Subcutaneous abdominal adipose tissue (tissue), 5 donors: ENCODE data around the gene LIF.
"Not testable (repeated sequence)": the region's sequence is repeated elsewhere in the genome, so short reads cannot be mapped to it uniquely, and the experiment has no call there.

Source experiments
- H3K27ac ChIP-seq: one replicate; pipeline ENCODE4 v1.7.0; 2013; ENCODE audit warnings: low read depth, mild to moderate bottlenecking, inconsistent platforms, low read length, moderate library complexity
- H3K27me3 ChIP-seq, 5 donors: one replicate each; pipeline ENCODE4 v1.7.0; 2013; ENCODE audit warnings: low read length in 5 of 5, inconsistent platforms in 1 of 5; ENCODE audit not compliant: control insufficient read depth in 5 of 5, insufficient read depth in 4 of 5
- H3K36me3 ChIP-seq, 5 donors: one replicate each; pipeline ENCODE4 v1.7.0; 2013; ENCODE audit warnings: low read length in 5 of 5; ENCODE audit not compliant: control insufficient read depth in 5 of 5, insufficient read depth in 5 of 5
- H3K4me1 ChIP-seq, 5 donors: one replicate each; pipeline ENCODE4 v1.7.0; 2013; ENCODE audit warnings: low read length in 5 of 5, mild to moderate bottlenecking in 3 of 5, moderate library complexity in 1 of 5; ENCODE audit not compliant: control insufficient read depth in 5 of 5, insufficient read depth in 5 of 5
- H3K4me3 ChIP-seq, 5 donors: one replicate each; pipeline ENCODE4 v1.7.0; 2013; ENCODE audit warnings: low read length in 5 of 5, low read depth in 1 of 5
- H3K9ac ChIP-seq, 5 donors: one replicate each; pipeline ENCODE4 v1.7.0; 2013; ENCODE audit warnings: low read length in 5 of 5, mild to moderate bottlenecking in 4 of 5, moderate library complexity in 3 of 5
- H3K9me3 ChIP-seq, 5 donors: one replicate each; pipeline ENCODE4 v1.7.0; 2013; ENCODE audit warnings: low read length in 5 of 5; ENCODE audit not compliant: control insufficient read depth in 5 of 5
- donor health status: healthy.
- donor health status: healthy.
- donor health status: healthy.
- donor health status: healthy.
- donor health status: healthy.

LIF gene

DNA sequence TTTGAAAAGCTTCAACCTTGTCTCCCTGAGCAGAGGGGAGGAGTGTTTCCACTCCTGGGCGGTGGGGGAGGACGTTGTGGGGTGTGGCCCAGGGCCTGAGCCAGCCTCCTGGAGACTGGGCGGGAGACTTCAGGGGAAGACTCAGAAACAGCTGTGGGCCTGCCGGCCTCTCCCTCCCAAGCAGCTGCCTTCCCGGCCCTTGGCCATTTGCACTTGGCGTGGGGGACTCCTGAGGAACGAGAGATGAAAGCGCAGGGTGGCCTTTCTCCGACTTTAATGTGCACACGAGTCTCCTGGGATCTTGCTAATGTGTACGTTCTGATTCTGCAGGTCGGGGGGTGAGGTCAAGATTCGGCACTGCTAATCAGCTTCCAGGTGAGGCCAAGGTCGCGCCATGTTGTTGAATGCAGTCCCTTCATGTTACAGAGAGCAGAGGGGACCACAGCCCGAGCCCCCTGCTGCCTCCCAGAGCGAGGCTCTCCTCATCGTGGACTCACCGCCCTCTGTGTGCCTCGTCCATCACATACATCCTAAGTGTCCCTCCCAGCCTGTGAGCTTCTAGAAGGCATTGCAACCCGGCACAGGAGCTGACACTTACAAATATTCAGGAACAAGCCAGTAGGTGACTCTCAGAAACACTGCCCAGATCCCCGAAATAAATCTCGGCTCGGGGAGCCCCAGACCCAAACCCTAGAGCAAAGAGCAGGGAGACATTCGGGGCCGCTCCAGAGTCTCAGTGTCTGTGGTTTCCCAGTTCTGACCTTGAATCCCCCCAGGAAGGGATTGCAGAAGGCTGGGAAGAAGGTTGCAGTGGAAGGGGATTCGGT, 7.7 kb downstream of the LIF start:
- H3K27ac ChIP-seq = no peak overlapping the region
- no peaks in the 10 kb centered on the region for H3K9me3 ChIP-seq
- peaks cover 0 to 30% (median 12%) of the 10 kb centered on the region in 5 donors for H3K27me3 ChIP-seq
- peaks cover 0 to 18% (median 7%) of the 10 kb centered on the region in 5 donors for H3K4me1 ChIP-seq
- peaks cover 0 to 3% (median 0%) of the 10 kb centered on the region in 5 donors for H3K36me3 ChIP-seq
- no peak overlapping the region for H3K9ac ChIP-seq
- no peak overlapping the region for H3K4me3 ChIP-seq

DNA sequence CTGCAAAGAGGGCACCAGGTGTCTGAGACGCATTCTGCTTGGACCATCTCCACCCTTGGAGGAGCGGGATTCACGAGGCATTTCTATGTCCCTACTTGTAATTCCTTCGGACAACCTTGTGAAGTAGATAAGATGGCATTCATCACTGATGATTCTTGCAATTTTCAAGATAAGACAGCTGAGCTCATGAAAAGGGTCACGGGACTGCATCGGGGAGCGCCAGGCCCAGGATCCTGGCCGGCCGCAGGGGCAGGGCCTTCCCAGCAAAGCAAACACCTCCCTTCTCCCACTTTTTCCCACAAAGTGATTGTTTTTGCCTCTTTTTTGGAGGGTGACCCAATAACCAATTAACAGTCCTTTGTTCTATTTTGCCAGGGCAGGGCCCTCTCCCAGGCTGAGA, 8.4 kb downstream of the LIF start:
- Histone ChIP-seq H3K36me3 (no peaks in the 10 kb centered on the region), H3K4me3 (no peak overlapping the region), H3K27me3 (peaks cover 0 to 28% (median 6%) of the 10 kb centered on the region in 5 donors), H3K9ac (no peak overlapping the region), H3K27ac (no peak overlapping the region), H3K4me1 (peaks cover 0 to 18% (median 7%) of the 10 kb centered on the region in 5 donors), H3K9me3 (no peaks in the 10 kb centered on the region)

DNA sequence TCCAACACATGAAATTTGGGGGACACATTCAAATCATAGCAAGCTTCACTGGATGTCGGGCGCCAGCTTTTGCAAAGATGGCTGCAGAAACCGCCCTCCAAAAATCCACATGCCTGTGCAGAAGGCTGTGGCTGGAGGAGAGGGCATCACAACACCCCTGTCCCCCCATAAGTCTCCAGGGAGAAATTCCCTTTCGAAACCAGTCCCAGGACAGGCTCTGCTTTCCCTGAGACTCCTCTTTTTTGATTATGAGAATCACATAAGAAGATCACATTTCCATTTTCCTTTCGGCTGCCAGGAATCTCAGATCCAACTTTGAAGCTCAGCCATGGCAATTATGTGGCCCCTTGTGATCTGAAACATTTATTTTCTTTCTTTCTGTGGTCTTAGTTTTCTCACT, 9.7 kb downstream of the LIF start:
- H3K27me3 ChIP-seq = peaks cover 0 to 26% (median 10%) of the 10 kb centered on the region in 5 donors
- peaks cover 0 to 18% (median 7%) of the 10 kb centered on the region in 5 donors for H3K4me1 ChIP-seq
- no peak overlapping the region for H3K27ac ChIP-seq
- H3K9ac ChIP-seq = no peak overlapping the region
- H3K4me3 ChIP-seq = no peak overlapping the region
- no peaks in the 10 kb centered on the region for H3K9me3 ChIP-seq
- no peaks in the 10 kb centered on the region for H3K36me3 ChIP-seq

DNA sequence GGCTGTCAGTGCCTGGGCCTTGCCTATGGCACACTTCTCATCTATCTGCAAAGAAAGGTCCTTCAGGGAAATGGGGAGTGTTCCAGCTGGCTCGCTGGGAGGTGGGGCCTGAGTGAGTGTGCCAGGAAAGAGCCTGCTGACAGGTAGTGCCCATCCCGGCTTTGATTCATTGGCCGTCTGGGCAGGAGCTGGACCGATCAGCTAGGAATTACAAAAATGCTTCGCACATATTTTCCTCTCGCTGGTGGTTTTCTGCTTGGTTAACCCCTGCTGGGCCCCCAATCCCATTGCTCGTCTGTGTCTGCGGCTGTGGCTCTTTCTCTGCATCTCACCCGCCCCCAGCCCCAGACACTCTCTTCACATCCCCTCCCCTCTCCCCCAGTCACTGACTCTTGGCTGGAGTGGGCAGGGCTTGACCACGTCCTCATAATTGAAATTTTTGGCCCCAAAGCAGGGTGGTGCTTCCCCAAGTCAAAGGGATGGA, 10.8 kb downstream of the LIF start:
- Histone ChIP-seq H3K9me3 (no peaks in the 10 kb centered on the region), H3K36me3 (no peaks in the 10 kb centered on the region), H3K9ac (no peak overlapping the region), H3K4me3 (no peak overlapping the region), H3K27me3 (peaks cover 0 to 22% (median 13%) of the 10 kb centered on the region in 5 donors), H3K27ac (no peak overlapping the region), H3K4me1 (peaks cover 0 to 18% (median 7%) of the 10 kb centered on the region in 5 donors)

DNA sequence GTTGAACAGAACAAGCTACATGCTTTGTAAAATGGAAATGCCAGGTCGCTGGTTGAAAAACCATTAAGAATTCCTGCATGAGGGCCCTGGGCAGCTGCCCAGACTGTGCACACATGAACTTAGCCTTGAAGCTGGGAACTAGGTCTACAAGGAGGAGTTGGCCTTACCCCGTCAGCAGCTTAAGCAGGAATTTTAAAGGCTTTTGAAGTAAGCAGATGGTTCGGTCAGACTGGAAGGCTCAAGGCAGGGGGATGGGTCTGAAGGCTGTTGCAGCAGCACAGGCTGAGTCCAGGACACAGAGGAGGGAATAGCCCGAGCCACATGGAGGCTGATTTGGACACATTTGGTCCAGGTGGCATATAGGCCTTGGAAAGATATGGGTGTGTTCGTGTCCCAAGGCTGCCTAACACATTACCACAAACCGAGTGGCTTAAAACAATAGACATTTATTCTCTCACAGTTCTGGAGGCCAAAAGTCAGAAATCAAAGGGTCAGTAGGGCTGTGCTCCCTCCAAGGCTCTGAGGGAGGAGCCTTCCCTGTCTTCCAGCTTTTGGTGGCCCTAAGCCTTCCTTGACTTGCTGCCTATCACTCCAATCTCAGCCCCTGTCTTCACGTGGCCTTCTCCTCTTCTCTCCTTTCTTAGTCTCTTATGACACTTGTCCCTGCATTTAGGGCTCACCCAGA, 11.6 kb downstream of the LIF start:
- no peak overlapping the region for H3K4me3 ChIP-seq
- no peak overlapping the region for H3K27ac ChIP-seq
- peaks cover 0 to 18% (median 7%) of the 10 kb centered on the region in 5 donors for H3K4me1 ChIP-seq
- H3K9ac ChIP-seq = no peak overlapping the region
- no peaks in the 10 kb centered on the region for H3K9me3 ChIP-seq
- H3K36me3 ChIP-seq = no peaks in the 10 kb centered on the region
- H3K27me3 ChIP-seq = peaks cover 0 to 22% (median 13%) of the 10 kb centered on the region in 5 donors

DNA sequence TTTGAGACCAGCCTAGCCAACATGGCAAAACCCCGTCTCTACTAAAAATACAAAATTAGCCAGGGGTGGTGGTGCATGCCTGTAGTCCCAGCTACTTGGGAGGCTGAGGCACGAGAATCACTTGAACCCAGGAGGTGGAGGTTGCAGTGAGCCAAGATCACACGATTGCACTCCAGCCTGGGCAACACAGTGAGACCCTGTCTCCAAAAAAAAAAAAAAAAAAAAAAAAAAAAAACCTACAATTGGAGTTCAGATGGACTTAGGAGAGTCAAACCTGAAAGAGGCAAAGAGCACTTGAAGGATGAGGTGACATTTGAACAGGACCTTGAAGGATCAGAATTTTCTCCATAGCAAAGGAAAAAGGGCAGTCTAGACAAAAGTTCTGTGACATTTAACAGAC, 12.2 kb downstream of the LIF start:
- H3K27ac ChIP-seq, H3K9me3 ChIP-seq, H3K9ac ChIP-seq, H3K4me3 ChIP-seq, H3K36me3 ChIP-seq: not testable (repeated sequence)
- H3K27me3 ChIP-seq = peaks cover 0 to 20% (median 13%) of the 10 kb centered on the region in 5 donors
- peaks cover 0 to 18% (median 7%) of the 10 kb centered on the region in 5 donors for H3K4me1 ChIP-seq

DNA sequence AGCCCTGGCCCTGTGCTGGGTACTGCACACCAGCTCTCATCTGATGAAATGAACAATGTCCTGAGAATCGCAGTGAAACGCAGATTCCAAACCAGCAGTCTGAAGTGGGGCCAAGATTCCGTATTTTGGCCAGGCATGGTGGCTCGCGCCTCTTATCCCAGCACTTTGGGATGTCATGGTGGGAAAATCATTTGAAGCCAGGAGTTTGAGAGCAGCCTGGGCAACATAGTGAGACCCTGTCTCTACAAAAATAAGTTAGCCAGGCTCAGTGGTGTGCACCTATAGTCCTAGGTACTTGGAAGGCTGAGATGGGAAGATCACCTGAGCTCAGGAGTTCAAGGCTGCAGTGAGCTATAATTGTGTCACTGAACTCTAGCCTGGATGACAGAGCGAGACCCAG, 13.0 kb downstream of the LIF start:
- Histone ChIP-seq H3K4me1 (peaks cover 0 to 14% (median 7%) of the 10 kb centered on the region in 5 donors), H3K27me3 (peaks cover 0 to 16% (median 15%) of the 10 kb centered on the region in 5 donors), H3K36me3 (no peaks in the 10 kb centered on the region), H3K9ac (no peak overlapping the region), H3K4me3 (no peak overlapping the region), H3K9me3 (no peaks in the 10 kb centered on the region), H3K27ac (no peak overlapping the region)

DNA sequence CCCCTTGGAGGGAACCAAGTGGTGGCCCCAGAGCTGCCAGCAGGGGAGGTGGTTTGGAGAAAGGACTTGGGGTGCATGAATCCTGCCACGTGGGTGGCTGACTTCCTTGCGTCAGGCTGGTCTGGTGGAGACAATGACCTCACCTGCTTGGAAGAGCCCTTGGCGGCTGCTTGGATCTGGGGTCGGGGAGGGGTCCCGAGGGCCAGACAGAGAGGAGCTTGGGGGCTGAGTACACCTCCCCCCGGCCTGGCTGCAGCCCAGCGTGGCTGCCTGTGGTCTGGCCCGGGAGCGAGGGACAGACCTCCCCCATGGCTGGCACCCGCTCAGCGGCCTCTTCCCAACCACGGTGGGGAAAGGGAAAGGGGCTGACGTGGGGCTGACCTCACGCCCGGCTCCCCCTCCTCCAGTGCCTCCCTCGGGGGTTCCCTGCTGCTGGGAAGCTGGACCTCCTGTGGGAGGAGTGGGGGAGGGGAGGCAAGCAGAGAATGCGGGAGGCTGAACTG, 13.8 kb downstream of the LIF start:
- Histone ChIP-seq H3K36me3 (no peaks in the 10 kb centered on the region), H3K27ac (no peak overlapping the region), H3K9me3 (no peaks in the 10 kb centered on the region), H3K27me3 (peaks cover 0 to 16% (median 15%) of the 10 kb centered on the region in 5 donors), H3K4me1 (peaks cover 0 to 14% (median 7%) of the 10 kb centered on the region in 5 donors), H3K9ac (no peak overlapping the region), H3K4me3 (no peak overlapping the region)

DNA sequence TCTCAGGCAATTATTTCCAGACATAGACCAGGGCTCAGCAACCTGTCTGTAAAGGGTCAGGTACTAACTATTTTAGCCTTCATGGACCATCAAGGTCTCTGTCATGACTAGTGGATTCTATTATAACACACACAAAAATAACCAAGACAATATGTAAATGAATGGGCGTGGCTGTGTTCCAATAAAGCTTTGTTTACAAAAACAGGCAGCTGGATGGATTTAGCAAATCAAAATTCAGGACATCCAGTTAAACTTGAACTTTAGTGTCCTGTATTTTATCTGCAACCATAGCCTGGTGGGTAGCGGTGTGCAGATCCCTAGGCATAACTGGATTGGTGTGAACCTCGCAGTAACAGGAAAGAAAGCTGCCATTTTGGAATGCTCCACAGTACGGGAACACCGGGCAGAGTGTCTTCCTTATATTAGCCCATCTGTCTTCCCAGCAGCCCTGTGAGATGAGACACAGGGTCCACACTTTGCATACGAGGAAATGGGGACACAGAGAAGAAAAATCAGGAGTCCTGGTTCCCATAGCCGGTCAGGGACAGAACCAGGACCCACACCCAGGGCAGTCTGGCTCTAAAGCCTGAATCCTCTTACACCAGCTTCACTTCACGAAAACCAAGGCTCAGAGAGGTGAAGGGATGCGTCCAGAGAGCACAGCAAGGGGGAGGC, 15.6 kb downstream of the LIF start:
- Histone ChIP-seq H3K4me1 (peaks cover 0 to 12% (median 7%) of the 10 kb centered on the region in 5 donors), H3K9ac (no peak overlapping the region), H3K4me3 (no peak overlapping the region), H3K36me3 (no peaks in the 10 kb centered on the region), H3K27ac (no peak overlapping the region), H3K9me3 (no peaks in the 10 kb centered on the region), H3K27me3 (peaks cover 0 to 22% (median 21%) of the 10 kb centered on the region in 5 donors)
